Measurements from ENCODE around the gene DSC2.

The DSC2 gene

DNA sequence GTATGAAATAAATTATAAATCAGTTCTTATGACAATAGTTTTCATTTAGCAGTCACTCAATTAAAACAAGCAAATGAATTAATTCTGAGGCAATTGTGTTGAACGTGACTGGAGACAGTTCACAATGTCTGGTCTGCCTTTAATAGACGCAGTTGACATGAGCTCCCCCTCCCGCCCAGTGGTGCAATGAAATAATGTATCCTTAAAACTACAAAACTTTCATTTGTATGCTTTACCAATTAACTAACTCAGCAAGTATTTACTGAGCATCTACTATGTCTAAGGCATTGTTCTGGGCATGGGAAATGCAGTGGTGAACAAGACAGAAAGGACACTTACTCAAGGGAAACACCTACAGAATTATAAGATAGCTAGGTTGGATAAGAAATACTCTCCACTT is 3.5 kb upstream of the DSC2 start:
- ChIA-PET CTCF (no interaction called here), POLR2A (ENCODE audit: low non-redundant PET) (no interaction called here)
- no peak for TF ChIP-seq CTCF (conservative IDR thresholded peaks at IDR 0.05; ENCODE audit: low read depth)
- no peak for DNase-seq (ENCODE audit: low spot score)
- H3K27ac ChIP-seq: no peak overlapping the region

- ChIA-PET CTCF (no interaction called here), POLR2A (ENCODE audit: low non-redundant PET) (no interaction called here)
- no peak for TF ChIP-seq CTCF (conservative IDR thresholded peaks at IDR 0.05; ENCODE audit: low read depth)
- DNase-seq (ENCODE audit: low spot score): no peak
- H3K27ac ChIP-seq: no peak overlapping the region
These were observed 2.2 kb upstream of the DSC2 start for GRCh38 chr18:31104444-31104843.

- DNase-seq (ENCODE audit: low spot score): no peak
- ChIA-PET CTCF (interaction anchor here (0.8 kb wide), 1 partner anchor 9 kb away, joined by 3 read pairs; no protein-coding TSS in a partner anchor), POLR2A (ENCODE audit: low non-redundant PET) (no interaction called here)
- TF ChIP-seq CTCF (conservative IDR thresholded peaks at IDR 0.05; ENCODE audit: low read depth): no peak
- H3K27ac ChIP-seq: no peak overlapping the region
These were observed 1.2 kb upstream of the DSC2 start for GRCh38 chr18:31103423-31103822.

GRCh38 chr18:31102941-31103340 is 720 bp upstream of the DSC2 start:
- CTCF ChIA-PET: interaction anchor here (0.8 kb wide), 1 partner anchor 10 kb away, joined by 3 read pairs; no protein-coding TSS in a partner anchor
- no peak overlapping the region for H3K27ac ChIP-seq
- DNase-seq (ENCODE audit: low spot score): peak; percentile 22
- TF ChIP-seq CTCF (conservative IDR thresholded peaks at IDR 0.05; ENCODE audit: low read depth): no peak
- POLR2A ChIA-PET (ENCODE audit: low non-redundant PET): no interaction called here

- CTCF ChIA-PET: no interaction called here
These were observed 817 bp downstream of the DSC2 start for GRCh38 chr18:31101183-31102024.

More at GRCh38 chr18:31101183-31102024, 817 bp downstream of the DSC2 start:
- POLR2A ChIA-PET (ENCODE audit: low non-redundant PET): no interaction called here
- peak overlapping the region; percentile 80 for H3K27ac ChIP-seq
- TF ChIP-seq CTCF (conservative IDR thresholded peaks at IDR 0.05; ENCODE audit: low read depth): peak; percentile 29
- no peak for DNase-seq (ENCODE audit: low spot score)

Data from RWPE1 (cell line).